Loucy (cell line): ENCODE measurements around the gene SLC29A1.

ENCODE experiments used
- EZH2phosphoT487 ChIP-seq: fragments of 200-600 bp; IDR thresholded peaks from 2 replicates; pipeline ENCODE4 v1.6.1; 2018; ENCODE audit warnings: antibody characterized with exemption, mild to moderate bottlenecking, moderate library complexity, borderline replicate concordance
- TF ChIP-seq, protein P1 (sequence below): fragments of 200-600 bp; sonication (generic); conservative IDR thresholded peaks from 2 replicates; pipeline ENCODE4 v1.5.1; 2014; ENCODE audit warnings: mild to moderate bottlenecking, antibody characterized with exemption, low read length

DNA sequence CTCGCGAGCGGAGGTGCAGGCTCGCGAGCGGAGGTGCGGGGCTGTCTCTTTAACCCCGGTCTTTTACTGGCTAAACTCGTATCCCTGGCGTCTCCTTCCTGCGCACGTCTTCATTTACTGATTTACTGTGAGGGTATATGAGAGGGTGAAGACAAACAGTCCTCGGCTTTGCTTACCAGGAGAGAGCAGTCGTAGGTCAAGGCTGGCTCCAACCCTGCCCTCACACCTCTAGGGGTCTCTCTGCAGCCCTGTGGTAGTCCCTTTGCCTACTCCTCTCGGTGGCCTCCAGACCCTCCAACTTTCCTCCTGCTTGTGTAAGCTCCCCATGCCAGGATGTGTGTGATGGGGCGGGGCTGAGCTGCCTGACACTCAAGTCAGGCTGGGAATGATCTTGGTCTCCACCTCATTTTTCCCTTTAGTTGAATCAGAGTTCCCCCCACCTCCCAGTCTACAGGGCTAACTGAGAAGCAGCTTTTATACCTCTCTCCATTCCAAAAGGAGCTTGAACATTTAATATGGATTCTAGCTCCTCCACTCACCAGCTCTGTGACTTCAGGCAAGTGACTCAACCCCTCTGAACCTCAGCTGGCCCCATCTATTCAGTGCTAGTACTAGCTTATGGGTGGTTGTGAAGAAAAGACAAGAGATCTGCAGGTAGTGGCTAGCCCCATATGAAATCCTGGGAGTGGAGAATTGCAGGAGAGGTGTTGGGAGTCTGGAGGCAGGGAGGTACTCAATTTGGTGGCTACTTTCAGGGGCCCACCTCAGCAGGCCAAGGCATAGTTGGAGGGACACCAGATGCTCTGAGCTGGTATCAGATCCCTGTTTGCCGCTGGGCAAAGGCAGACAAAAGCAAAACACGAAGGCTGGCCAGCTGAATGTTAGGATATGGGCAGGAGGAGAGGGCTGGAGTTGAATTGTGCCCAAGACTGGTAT lies 902 bp downstream of the SLC29A1 start:
- TF ChIP-seq, protein P1, sequence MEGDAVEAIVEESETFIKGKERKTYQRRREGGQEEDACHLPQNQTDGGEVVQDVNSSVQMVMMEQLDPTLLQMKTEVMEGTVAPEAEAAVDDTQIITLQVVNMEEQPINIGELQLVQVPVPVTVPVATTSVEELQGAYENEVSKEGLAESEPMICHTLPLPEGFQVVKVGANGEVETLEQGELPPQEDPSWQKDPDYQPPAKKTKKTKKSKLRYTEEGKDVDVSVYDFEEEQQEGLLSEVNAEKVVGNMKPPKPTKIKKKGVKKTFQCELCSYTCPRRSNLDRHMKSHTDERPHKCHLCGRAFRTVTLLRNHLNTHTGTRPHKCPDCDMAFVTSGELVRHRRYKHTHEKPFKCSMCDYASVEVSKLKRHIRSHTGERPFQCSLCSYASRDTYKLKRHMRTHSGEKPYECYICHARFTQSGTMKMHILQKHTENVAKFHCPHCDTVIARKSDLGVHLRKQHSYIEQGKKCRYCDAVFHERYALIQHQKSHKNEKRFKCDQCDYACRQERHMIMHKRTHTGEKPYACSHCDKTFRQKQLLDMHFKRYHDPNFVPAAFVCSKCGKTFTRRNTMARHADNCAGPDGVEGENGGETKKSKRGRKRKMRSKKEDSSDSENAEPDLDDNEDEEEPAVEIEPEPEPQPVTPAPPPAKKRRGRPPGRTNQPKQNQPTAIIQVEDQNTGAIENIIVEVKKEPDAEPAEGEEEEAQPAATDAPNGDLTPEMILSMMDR: peak; percentile 52
- no peak for TF ChIP-seq EZH2phosphoT487
